Right renal pelvis (tissue), 4 donors: ENCODE measurements around the gene SELENOP. TPM values are rescaled to one million over a fixed set of nuclear protein-coding genes. Genes with fewer than 3 reads are reported as not detected.
"Not testable (repeated sequence)": the region's sequence is repeated elsewhere in the genome, so short reads cannot be mapped to it uniquely, and the experiment has no call there.

Source experiments
- DNase-seq, 4 donors: peaks; one replicate each; pipeline ENCODE4 v3.0.0-alpha.2; 2013; ENCODE audit warnings: low read depth in 4 of 4, low spot score in 3 of 4, missing footprints in 1 of 4
- polyA plus RNA-seq, 4 donors: library from polyadenylated mRNA; unstranded; fragments of 120-200 nt; gene quantifications; one replicate each; pipeline ENCODE4 v1.2.1, GENCODE V29; 2013; ENCODE audit not compliant: insufficient read length in 4 of 4

SELENOP gene
- 100 to 1,000 TPM; 459 to 611 (median 514) TPM for polyA plus RNA-seq

GRCh38 chr5:42811591-42812446, at the start of gene SELENOP:
Gene SELENOP (minus strand): TSS chr5:42811892. CDS start chr5:42808353, 3,539 bp downstream.
- peak; percentile 77 to 85 (median 82) for DNase-seq

- no peak for DNase-seq
Measured at GRCh38 chr5:42858687-42859086, 47.0 kb upstream of the SELENOP start.

- no peak for DNase-seq
Measured at GRCh38 chr5:42858031-42858643, 46.4 kb upstream of the SELENOP start.

GRCh38 chr5:42855811-42856210, 44.1 kb upstream of the SELENOP start:
- no peak for DNase-seq

GRCh38 chr5:42855386-42855785, 43.7 kb upstream of the SELENOP start:
- DNase-seq: no peak

- no peak for DNase-seq
Measured at GRCh38 chr5:42854795-42855194, 43.1 kb upstream of the SELENOP start.

GRCh38 chr5:42852826-42853225, 41.1 kb upstream of the SELENOP start:
- DNase-seq: no peak

- no peak for DNase-seq
Measured at GRCh38 chr5:42851481-42851880, 39.8 kb upstream of the SELENOP start.

GRCh38 chr5:42848545-42848944, 36.9 kb upstream of the SELENOP start:
- DNase-seq: no peak

GRCh38 chr5:42844408-42844807, 32.7 kb upstream of the SELENOP start:
- DNase-seq: not testable (repeated sequence)

- DNase-seq: no peak
Measured at GRCh38 chr5:42843675-42844292, 32.1 kb upstream of the SELENOP start.

GRCh38 chr5:42842921-42843641, 31.4 kb upstream of the SELENOP start:
- DNase-seq: no peak

- no peak for DNase-seq
Measured at GRCh38 chr5:42840842-42841567, 29.3 kb upstream of the SELENOP start.

- peak in 1 of 4 donors; percentile 28 for DNase-seq
Measured at GRCh38 chr5:42840269-42840668, 28.6 kb upstream of the SELENOP start.

- DNase-seq: no peak
Measured at GRCh38 chr5:42839196-42839595, 27.5 kb upstream of the SELENOP start.

GRCh38 chr5:42837601-42838000, 25.9 kb upstream of the SELENOP start:
- DNase-seq: no peak

- DNase-seq: no peak
Measured at GRCh38 chr5:42836070-42836769, 24.5 kb upstream of the SELENOP start.

- DNase-seq: no peak
Measured at GRCh38 chr5:42832060-42832459, 20.4 kb upstream of the SELENOP start.

- no peak for DNase-seq
Measured at GRCh38 chr5:42830924-42831323, 19.2 kb upstream of the SELENOP start.

- no peak for DNase-seq
Measured at GRCh38 chr5:42828671-42829070, 17.0 kb upstream of the SELENOP start.
